HS-27A (cell line): ENCODE measurements around the gene LUM.

ENCODE experiments used
- DNase-seq: peaks from one replicate; pipeline ENCODE4 v3.0.0-alpha.2; 2012; ENCODE audit warnings: low read depth, missing footprints

Gene LUM

GRCh38 chr12:91111366-91112325 lies at the start of gene LUM:
Gene LUM, minus strand, starts transcription at chr12:91111494. Its CDS starts 2,515 bp downstream, at chr12:91108979.
- no peak for DNase-seq

- DNase-seq, result no peak
Observed at GRCh38 chr12:91161009-91161408, 49.7 kb upstream of the LUM start.

- DNase-seq, result no peak
Observed at GRCh38 chr12:91155990-91156389, 44.7 kb upstream of the LUM start.

GRCh38 chr12:91154131-91154530 lies 42.8 kb upstream of the LUM start:
- no peak for DNase-seq

- DNase-seq, result no peak
Observed at GRCh38 chr12:91144053-91144452, 32.8 kb upstream of the LUM start.

- DNase-seq, result no peak
Observed at GRCh38 chr12:91143206-91143605, 31.9 kb upstream of the LUM start.

GRCh38 chr12:91142221-91142631 lies 30.9 kb upstream of the LUM start:
- no peak for DNase-seq

- peak; percentile 78 for DNase-seq
Observed at GRCh38 chr12:91140026-91140931, 29.0 kb upstream of the LUM start.

GRCh38 chr12:91139286-91139685 lies 28.0 kb upstream of the LUM start:
- no peak for DNase-seq

GRCh38 chr12:91138337-91138920 lies 27.1 kb upstream of the LUM start:
- no peak for DNase-seq

GRCh38 chr12:91133871-91134270 lies 22.6 kb upstream of the LUM start:
- DNase-seq, result peak; percentile 75

GRCh38 chr12:91129662-91130362 lies 18.5 kb upstream of the LUM start:
- DNase-seq, result no peak

- DNase-seq, result peak; percentile 72
Observed at GRCh38 chr12:91127751-91128150, 16.5 kb upstream of the LUM start.

- DNase-seq, result no peak
Observed at GRCh38 chr12:91127306-91127705, 16.0 kb upstream of the LUM start.

- DNase-seq, result no peak
Observed at GRCh38 chr12:91126516-91126915, 15.2 kb upstream of the LUM start.

GRCh38 chr12:91123236-91123916 lies 12.1 kb upstream of the LUM start:
- no peak for DNase-seq

- no peak for DNase-seq
Observed at GRCh38 chr12:91120781-91121180, 9.5 kb upstream of the LUM start.

GRCh38 chr12:91119089-91119488 lies 7.8 kb upstream of the LUM start:
- no peak for DNase-seq

GRCh38 chr12:91113621-91114020 lies 2.3 kb upstream of the LUM start:
- no peak for DNase-seq

- no peak for DNase-seq
Observed at GRCh38 chr12:91110311-91110924, 876 bp downstream of the LUM start.
